Activated B cell treated with CpG ODN at 0.5 μM for 24 hours (primary cell): Measurements from ENCODE around the gene SNTB2. TPM values are rescaled to one million over a fixed set of nuclear protein-coding genes. Genes with fewer than 3 reads are reported as not detected.

Experiments used
- ATAC-seq: fragments of 200-7000 bp; cut with Tn5 transposase; one replicate; pipeline ENCODE4 v1.10.0; 2021; ENCODE audit warnings: low read depth, mild to moderate bottlenecking, moderate library complexity
- CTCF ChIA-PET: fragments of 350-600 bp; sonication (Branson Sonifier 250); formaldehyde crosslinking; loops from one replicate; lab custom pipeline; 2021; ENCODE audit warnings: antibody characterized with exemption; lab: Charles Lee
- POLR2A ChIA-PET: fragments of 350-600 bp; sonication (Branson Sonifier 250); formaldehyde crosslinking; loops from one replicate; lab custom pipeline; 2021; ENCODE audit warnings: antibody characterized with exemption; lab: Charles Lee
- DNase-seq: peaks from one replicate; pipeline ENCODE4 v3.0.0; 2022
- H3K27ac Mint-ChIP-seq: one replicate; pipeline ENCODE4 v1.8.0; 2020; ENCODE audit warnings: mixed read lengths
- H3K27me3 Mint-ChIP-seq: one replicate; pipeline ENCODE4 v1.8.0; 2021; ENCODE audit warnings: mixed read lengths
- H3K36me3 Mint-ChIP-seq: one replicate; pipeline ENCODE4 v1.8.0; 2021; ENCODE audit warnings: low read depth, mixed read lengths
- H3K4me1 Mint-ChIP-seq: one replicate; pipeline ENCODE4 v1.8.0; 2021; ENCODE audit warnings: mixed read lengths
- H3K4me3 Mint-ChIP-seq: one replicate; pipeline ENCODE4 v1.8.0; 2020; ENCODE audit warnings: mild to moderate bottlenecking, mixed read lengths
- H3K9me3 Mint-ChIP-seq: one replicate; pipeline ENCODE4 v1.8.0; 2020; ENCODE audit warnings: mixed read lengths
- intact Hi-C: fragments of 100-400 bp; cut with micrococcal nuclease; formaldehyde crosslinking; loops from one replicate; pipeline ENCODE4 v1.15.1; 2024
- total RNA-seq: library from RNA; stranded (reverse); gene quantifications from 2 replicates; pipeline ENCODE4 v1.2.3, GENCODE V29; 2022
- TF ChIP-seq, protein P1 (sequence below): fragments of 200-600 bp; IDR thresholded peaks from one replicate; pipeline ENCODE4 v1.8.0; 2022; ENCODE audit warnings: antibody characterized with exemption, mild to moderate bottlenecking

SNTB2 gene
- total RNA-seq, 1 donor from 2014 or later, result 7.7 TPM

DNA sequence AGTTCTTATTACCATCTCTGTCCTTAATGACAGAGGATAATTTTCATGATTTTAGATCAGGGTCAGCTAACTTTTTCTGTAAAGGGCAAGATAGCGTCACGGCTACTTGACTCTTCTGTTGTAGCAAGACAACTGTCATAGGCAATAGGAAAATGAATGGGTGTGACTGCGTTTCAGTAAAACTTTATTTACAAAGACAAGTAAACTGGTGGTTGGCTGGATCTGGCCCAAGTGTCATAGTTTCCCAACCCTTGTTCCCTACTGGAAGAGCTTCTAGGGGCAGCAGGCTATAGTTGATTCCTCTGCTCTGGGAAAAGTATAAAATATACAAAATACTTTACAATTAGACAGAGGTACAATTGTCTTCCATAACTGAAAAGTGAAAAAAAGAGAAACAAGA lies 73.5 kb downstream of the SNTB2 start:
- Mint-ChIP-seq H3K27me3 (no peaks in the 10 kb centered on the region), H3K4me1 (peaks cover 7% of the 10 kb centered on the region), H3K4me3 (no peak overlapping the region), H3K27ac (no peak overlapping the region), H3K36me3 (peaks cover 12% of the 10 kb centered on the region), H3K9me3 (no peaks in the 10 kb centered on the region)
- POLR2A ChIA-PET, result interaction anchor here (0.6 kb wide), 1 partner anchor 12 kb away, joined by 7 read pairs; no protein-coding TSS in a partner anchor
- DNase-seq (no peak), ATAC-seq (no peak)
- CTCF ChIA-PET, result no interaction called here
- intact Hi-C loops, result no loop called here
- TF ChIP-seq, protein P1, sequence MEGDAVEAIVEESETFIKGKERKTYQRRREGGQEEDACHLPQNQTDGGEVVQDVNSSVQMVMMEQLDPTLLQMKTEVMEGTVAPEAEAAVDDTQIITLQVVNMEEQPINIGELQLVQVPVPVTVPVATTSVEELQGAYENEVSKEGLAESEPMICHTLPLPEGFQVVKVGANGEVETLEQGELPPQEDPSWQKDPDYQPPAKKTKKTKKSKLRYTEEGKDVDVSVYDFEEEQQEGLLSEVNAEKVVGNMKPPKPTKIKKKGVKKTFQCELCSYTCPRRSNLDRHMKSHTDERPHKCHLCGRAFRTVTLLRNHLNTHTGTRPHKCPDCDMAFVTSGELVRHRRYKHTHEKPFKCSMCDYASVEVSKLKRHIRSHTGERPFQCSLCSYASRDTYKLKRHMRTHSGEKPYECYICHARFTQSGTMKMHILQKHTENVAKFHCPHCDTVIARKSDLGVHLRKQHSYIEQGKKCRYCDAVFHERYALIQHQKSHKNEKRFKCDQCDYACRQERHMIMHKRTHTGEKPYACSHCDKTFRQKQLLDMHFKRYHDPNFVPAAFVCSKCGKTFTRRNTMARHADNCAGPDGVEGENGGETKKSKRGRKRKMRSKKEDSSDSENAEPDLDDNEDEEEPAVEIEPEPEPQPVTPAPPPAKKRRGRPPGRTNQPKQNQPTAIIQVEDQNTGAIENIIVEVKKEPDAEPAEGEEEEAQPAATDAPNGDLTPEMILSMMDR, result no peak

DNA sequence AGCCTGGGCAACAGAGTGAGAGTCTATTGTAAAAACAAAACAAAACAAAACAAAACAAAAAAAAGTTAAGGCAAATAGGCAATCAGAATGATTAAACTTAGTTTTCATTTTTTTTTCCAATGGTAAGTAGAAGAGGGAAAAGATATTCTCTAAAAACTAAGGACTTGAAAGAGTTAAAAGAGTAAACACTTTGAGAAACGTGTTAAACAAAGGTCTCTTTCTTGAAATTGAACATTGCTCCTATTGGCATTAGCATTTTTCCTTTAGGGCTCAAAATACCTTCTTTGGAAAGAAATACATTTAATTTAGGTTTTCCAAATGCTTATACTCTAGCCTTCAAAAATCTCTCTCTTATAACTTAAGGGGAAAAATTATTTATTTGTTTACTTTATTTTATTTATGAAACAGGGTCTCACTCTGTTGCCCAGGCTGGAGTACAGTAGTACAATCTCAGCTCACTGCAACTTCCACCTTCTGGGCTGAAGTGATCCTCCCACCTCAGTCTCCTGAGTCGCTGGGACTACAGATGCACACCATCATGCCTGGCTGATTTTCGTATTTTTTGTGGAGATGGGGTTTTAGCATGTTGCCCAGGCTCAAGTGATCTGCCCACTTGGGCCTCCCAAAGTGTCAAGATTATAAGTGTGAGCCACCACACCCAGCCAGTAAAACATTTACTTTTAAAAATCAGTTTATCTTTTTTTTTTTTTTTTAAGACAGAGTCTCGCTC lies 79.5 kb downstream of the SNTB2 start:
- Mint-ChIP-seq H3K27me3 (no peaks in the 10 kb centered on the region), H3K4me3 (no peak overlapping the region), H3K36me3 (peaks cover 6% of the 10 kb centered on the region), H3K27ac (no peak overlapping the region), H3K4me1 (no peaks in the 10 kb centered on the region), H3K9me3 (no peaks in the 10 kb centered on the region)
- TF ChIP-seq, protein P1, result no peak
- POLR2A ChIA-PET, result no interaction called here
- DNase-seq (no peak), ATAC-seq (no peak)
- intact Hi-C loops, result no loop called here
- CTCF ChIA-PET, result no interaction called here

DNA sequence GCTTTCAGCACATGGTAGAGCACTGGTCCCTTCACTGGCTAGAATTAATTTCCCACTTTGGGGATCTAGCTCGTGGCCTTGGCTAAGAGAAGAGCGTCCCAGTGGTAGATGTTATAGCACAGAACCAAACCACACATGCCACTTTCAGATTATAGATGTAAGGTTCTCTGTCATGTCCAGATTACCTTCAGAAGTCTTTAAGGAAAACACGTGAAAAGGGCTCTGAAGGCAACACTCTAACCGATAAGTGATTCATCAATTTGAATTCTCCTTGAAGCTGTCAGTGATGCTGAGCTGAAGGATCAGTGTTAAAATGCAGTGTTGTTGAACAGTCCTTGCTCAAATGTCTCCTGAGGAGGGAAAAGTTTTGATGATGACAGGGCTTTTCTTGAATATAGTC lies 80.7 kb downstream of the SNTB2 start:
- peaks cover 10% of the 10 kb centered on the region for H3K36me3 Mint-ChIP-seq
- POLR2A ChIA-PET, result no interaction called here
- ATAC-seq (no peak), DNase-seq (no peak)
- TF ChIP-seq, protein P1, result no peak
- H3K4me1 Mint-ChIP-seq, result no peaks in the 10 kb centered on the region
- H3K27ac Mint-ChIP-seq, result no peak overlapping the region
- no peaks in the 10 kb centered on the region for H3K27me3 Mint-ChIP-seq
- H3K9me3 Mint-ChIP-seq, result no peaks in the 10 kb centered on the region
- no peak overlapping the region for H3K4me3 Mint-ChIP-seq
- CTCF ChIA-PET, result no interaction called here
- intact Hi-C loops, result no loop called here

GRCh38 chr16:69270395-69270794 lies 83.4 kb downstream of the SNTB2 start:
- no peak for DNase-seq
- intact Hi-C loops, result no loop called here
- POLR2A ChIA-PET, result no interaction called here
- no peaks in the 10 kb centered on the region for H3K9me3 Mint-ChIP-seq
- H3K4me1 Mint-ChIP-seq, result no peaks in the 10 kb centered on the region
- H3K4me3 Mint-ChIP-seq, result no peak overlapping the region
- H3K36me3 Mint-ChIP-seq, result peaks cover 10% of the 10 kb centered on the region
- CTCF ChIA-PET, result no interaction called here
- TF ChIP-seq, protein P1, result no peak
- ATAC-seq, result no peak
- H3K27me3 Mint-ChIP-seq, result no peaks in the 10 kb centered on the region
- H3K27ac Mint-ChIP-seq, result no peak overlapping the region

GRCh38 chr16:69270831-69271230 lies 83.9 kb downstream of the SNTB2 start:
- POLR2A ChIA-PET, result no interaction called here
- TF ChIP-seq, protein P1, result no peak
- Mint-ChIP-seq H3K4me3 (no peak overlapping the region), H3K27me3 (no peaks in the 10 kb centered on the region), H3K4me1 (no peaks in the 10 kb centered on the region), H3K36me3 (peaks cover 10% of the 10 kb centered on the region), H3K27ac (no peak overlapping the region), H3K9me3 (no peaks in the 10 kb centered on the region)
- DNase-seq, result no peak
- no peak for ATAC-seq
- intact Hi-C loops, result no loop called here
- CTCF ChIA-PET, result no interaction called here
